Nephron progenitor cell (in vitro differentiated cells): ENCODE data around the gene ANKRD13A.
"Not testable (repeated sequence)": the region's sequence is repeated elsewhere in the genome, so short reads cannot be mapped to it uniquely, and the experiment has no call there.

Source experiments
- DNase-seq: peaks from one replicate; pipeline ENCODE4 v3.0.0; 2021
- H3K27ac Mint-ChIP-seq: 2 replicates; pipeline ENCODE4 v1.8.0; 2021; ENCODE audit warnings: mild to moderate bottlenecking, moderate library complexity, mixed read lengths
- H3K27me3 Mint-ChIP-seq: 2 replicates; pipeline ENCODE4 v1.8.0; 2021; ENCODE audit warnings: mild to moderate bottlenecking, low read depth, mixed read lengths; ENCODE audit not compliant: poor library complexity
- H3K36me3 Mint-ChIP-seq: 2 replicates; pipeline ENCODE4 v1.8.0; 2021; ENCODE audit warnings: low read depth, mixed read lengths
- H3K4me1 Mint-ChIP-seq: 2 replicates; pipeline ENCODE4 v1.8.0; 2021; ENCODE audit warnings: mixed read lengths
- H3K4me3 Mint-ChIP-seq: 2 replicates; pipeline ENCODE4 v1.8.0; 2021; ENCODE audit warnings: mild to moderate bottlenecking, moderate library complexity, mixed read lengths
- H3K9me3 Mint-ChIP-seq: 2 replicates; pipeline ENCODE4 v1.8.0; 2021; ENCODE audit warnings: mild to moderate bottlenecking, moderate library complexity, mixed read lengths
- TF ChIP-seq, protein P1 (sequence below): fragments of 200-600 bp; sonication (generic); IDR thresholded peaks from 2 replicates; pipeline ENCODE4 v1.5.0; 2021; ENCODE audit warnings: antibody characterized with exemption

Gene ANKRD13A

DNA sequence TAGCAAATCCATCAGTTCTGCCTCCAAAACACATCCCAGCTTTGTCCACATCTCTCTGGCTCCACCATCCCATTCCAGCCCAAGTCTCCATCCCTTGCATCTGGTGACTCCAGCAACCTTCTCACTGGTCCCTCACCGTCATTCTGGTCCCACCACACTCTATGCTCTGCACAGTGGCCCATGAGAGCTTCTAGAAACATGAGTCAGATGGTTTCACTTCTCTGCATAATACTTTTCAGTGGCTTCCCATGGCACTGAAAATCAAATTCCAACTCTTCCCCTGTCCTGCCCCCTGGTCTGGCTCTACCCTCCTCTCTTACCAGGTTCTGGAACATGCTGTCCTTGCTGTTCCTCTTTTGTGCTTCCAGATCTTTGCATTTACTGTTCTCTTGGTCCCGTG is 66.3 kb downstream of the ANKRD13A start:
- peaks cover 11% of the 10 kb centered on the region for H3K9me3 Mint-ChIP-seq

DNA sequence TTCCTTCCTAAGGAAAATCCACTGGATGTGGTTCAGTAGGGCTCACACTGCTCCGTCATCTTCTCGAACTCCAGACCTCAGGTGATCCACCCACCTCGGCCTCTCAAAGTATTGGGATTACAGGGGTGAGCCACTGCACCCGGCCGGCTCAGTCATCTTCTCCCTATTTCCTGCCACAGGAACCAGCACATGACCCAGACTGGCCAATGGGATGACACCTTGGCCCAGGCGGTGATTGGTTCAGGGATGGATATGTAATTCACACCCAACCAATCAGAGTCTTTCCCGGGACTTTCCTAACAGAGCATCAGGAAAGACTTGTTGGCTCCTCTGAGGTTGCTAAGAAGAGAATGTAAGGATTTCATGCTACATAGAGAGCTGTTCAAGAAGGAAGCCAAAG is 68.3 kb downstream of the ANKRD13A start:
- TF ChIP-seq, protein P1, sequence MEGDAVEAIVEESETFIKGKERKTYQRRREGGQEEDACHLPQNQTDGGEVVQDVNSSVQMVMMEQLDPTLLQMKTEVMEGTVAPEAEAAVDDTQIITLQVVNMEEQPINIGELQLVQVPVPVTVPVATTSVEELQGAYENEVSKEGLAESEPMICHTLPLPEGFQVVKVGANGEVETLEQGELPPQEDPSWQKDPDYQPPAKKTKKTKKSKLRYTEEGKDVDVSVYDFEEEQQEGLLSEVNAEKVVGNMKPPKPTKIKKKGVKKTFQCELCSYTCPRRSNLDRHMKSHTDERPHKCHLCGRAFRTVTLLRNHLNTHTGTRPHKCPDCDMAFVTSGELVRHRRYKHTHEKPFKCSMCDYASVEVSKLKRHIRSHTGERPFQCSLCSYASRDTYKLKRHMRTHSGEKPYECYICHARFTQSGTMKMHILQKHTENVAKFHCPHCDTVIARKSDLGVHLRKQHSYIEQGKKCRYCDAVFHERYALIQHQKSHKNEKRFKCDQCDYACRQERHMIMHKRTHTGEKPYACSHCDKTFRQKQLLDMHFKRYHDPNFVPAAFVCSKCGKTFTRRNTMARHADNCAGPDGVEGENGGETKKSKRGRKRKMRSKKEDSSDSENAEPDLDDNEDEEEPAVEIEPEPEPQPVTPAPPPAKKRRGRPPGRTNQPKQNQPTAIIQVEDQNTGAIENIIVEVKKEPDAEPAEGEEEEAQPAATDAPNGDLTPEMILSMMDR: no peak
- H3K27me3 Mint-ChIP-seq: peaks cover 34% of the 10 kb centered on the region
- H3K36me3 Mint-ChIP-seq: no peaks in the 10 kb centered on the region
- no peak for DNase-seq
- H3K4me1 Mint-ChIP-seq: no peaks in the 10 kb centered on the region
- H3K4me3 Mint-ChIP-seq: no peak overlapping the region
- H3K9me3 Mint-ChIP-seq: peaks cover 7% of the 10 kb centered on the region
- H3K27ac Mint-ChIP-seq: no peak overlapping the region

More for the DNA sequence above, 66.3 kb downstream of the ANKRD13A start:
- Mint-ChIP-seq H3K27ac (no peak overlapping the region), H3K4me3 (no peak overlapping the region), H3K27me3 (peaks cover 37% of the 10 kb centered on the region), H3K4me1 (no peaks in the 10 kb centered on the region), H3K36me3 (no peaks in the 10 kb centered on the region)
- DNase-seq: no peak
- TF ChIP-seq, protein P1: no peak

DNA sequence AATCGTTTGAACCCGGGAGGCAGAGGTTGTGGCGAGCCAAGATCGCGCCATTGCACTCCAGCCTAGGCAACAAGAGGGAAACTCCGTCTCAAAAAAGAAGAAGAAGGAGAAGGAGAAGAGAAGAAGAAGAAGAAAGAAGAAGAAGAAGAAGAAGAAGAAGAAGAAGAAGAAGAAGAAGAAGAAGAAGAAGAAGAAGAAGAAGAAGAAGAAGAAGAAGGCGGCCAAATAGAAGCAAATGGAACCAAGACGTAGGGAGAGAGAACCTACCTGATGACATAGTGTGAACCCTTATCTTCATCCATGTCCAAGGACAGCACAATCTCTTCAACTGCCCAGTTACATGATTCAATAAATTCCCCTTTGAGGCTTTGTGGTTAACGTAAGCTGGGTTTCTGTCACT is 68.9 kb downstream of the ANKRD13A start:
- DNase-seq, H3K4me1 Mint-ChIP-seq, H3K36me3 Mint-ChIP-seq, H3K9me3 Mint-ChIP-seq, H3K27ac Mint-ChIP-seq, H3K4me3 Mint-ChIP-seq: not testable (repeated sequence)
- H3K27me3 Mint-ChIP-seq: peaks cover 37% of the 10 kb centered on the region

DNA sequence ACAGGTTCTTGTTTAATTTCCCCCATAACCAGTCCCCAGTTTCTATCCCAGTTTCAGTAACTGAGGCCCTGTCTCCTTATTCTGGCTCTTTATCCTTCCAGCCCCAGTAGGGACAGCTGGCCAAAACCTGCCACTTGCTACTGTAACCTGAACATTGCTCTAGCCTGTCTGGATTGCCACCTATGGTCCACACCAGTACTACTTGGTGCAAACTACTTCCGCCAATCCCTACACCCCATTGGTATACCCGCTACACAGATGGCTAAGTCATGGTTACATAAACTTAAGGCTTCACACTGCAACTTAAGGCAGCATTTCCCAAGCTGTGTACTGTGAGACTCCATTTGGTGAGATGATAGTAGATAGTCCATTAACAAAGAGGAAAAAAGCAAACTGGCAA is 69.4 kb downstream of the ANKRD13A start:
- H3K27me3 Mint-ChIP-seq: peaks cover 42% of the 10 kb centered on the region
- no peak overlapping the region for H3K4me3 Mint-ChIP-seq
- no peak overlapping the region for H3K27ac Mint-ChIP-seq
- peaks cover 7% of the 10 kb centered on the region for H3K4me1 Mint-ChIP-seq
- no peaks in the 10 kb centered on the region for H3K36me3 Mint-ChIP-seq
- peaks cover 7% of the 10 kb centered on the region for H3K9me3 Mint-ChIP-seq
- TF ChIP-seq, protein P1: no peak
- no peak for DNase-seq

- TF ChIP-seq, protein P1: no peak
- H3K27ac Mint-ChIP-seq: no peak overlapping the region
- peaks cover 18% of the 10 kb centered on the region for H3K4me1 Mint-ChIP-seq
- H3K27me3 Mint-ChIP-seq: peaks cover 34% of the 10 kb centered on the region
- no peak for DNase-seq
- H3K9me3 Mint-ChIP-seq: no peaks in the 10 kb centered on the region
- H3K4me3 Mint-ChIP-seq: no peak overlapping the region
- no peaks in the 10 kb centered on the region for H3K36me3 Mint-ChIP-seq
These were observed 72.3 kb downstream of the ANKRD13A start for GRCh38 chr12:110071504-110071903.

GRCh38 chr12:110071967-110072366 is 72.7 kb downstream of the ANKRD13A start:
- no peaks in the 10 kb centered on the region for H3K9me3 Mint-ChIP-seq
- TF ChIP-seq, protein P1: no peak
- no peaks in the 10 kb centered on the region for H3K36me3 Mint-ChIP-seq
- no peak overlapping the region for H3K27ac Mint-ChIP-seq
- DNase-seq: no peak
- no peak overlapping the region for H3K4me3 Mint-ChIP-seq
- peaks cover 18% of the 10 kb centered on the region for H3K4me1 Mint-ChIP-seq
- H3K27me3 Mint-ChIP-seq: peaks cover 37% of the 10 kb centered on the region

DNA sequence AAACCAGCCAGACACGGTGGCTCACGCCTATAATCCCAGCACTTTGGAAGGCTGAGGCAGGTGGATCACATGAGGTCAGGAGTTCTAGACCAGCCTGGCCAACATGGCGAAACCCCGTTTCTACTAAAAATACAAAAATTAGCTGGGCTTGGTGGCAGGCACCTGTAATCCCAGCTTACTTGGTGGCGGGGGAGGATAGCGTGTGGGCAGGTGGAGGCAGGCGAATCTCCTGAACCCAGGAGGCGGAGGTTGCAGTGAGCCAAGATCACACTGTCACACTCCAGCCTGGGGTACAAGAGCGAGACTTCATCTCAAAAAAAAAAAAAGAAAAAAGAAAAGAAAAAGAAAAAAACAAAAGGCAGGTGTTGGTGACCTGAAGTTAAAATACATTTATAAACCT is 73.4 kb downstream of the ANKRD13A start:
- Mint-ChIP-seq H3K4me1 (peaks cover 18% of the 10 kb centered on the region), H3K27me3 (peaks cover 35% of the 10 kb centered on the region)
- H3K27ac Mint-ChIP-seq, H3K9me3 Mint-ChIP-seq, DNase-seq, H3K36me3 Mint-ChIP-seq, H3K4me3 Mint-ChIP-seq: not testable (repeated sequence)
